T-cell (primary cell): ENCODE data around the gene NRP1. TPM values are rescaled to one million over a fixed set of nuclear protein-coding genes. Genes with fewer than 3 reads are reported as not detected.

Experiments used
- ATAC-seq, 4 experiments: fragments of 200-7000 bp in 3 of 4; fragments of 150-1000 bp in 1 of 4; cut with Tn5 transposase; replicated peaks in 1 of 4; 1 replicate in 3 of 4; 2 replicates in 1 of 4; pipeline ENCODE4 v1.10.0; 2021; ENCODE audit warnings: moderate library complexity in 3 of 4, mild to moderate bottlenecking in 2 of 4, moderate number of reproducible peaks in 1 of 4
- CTCF ChIA-PET, 2 donors: fragments of 300-600 bp; sonication (Branson Sonifier 250); formaldehyde crosslinking; loops; one replicate each; lab custom pipeline; 2022; ENCODE audit warnings: antibody characterized with exemption in 2 of 2; lab: Charles Lee
- POLR2A ChIA-PET, 2 donors: fragments of 300-600 bp; sonication (Branson Sonifier 250); formaldehyde crosslinking; loops; one replicate each; lab custom pipeline; 2022; ENCODE audit warnings: antibody characterized with exemption in 2 of 2; lab: Charles Lee
- DNase-seq, 35 experiments: peaks; one replicate each; pipeline versions ENCODE4 v3.0.0 to v3.0.0-alpha.2; 2013 to 2023
- H3K27ac ChIP-seq: one replicate; pipeline ENCODE4 v1.5.1; 2013; ENCODE audit warnings: low read length
- H3K27me3 ChIP-seq, 2 experiments: replicated peaks in 1 of 2; 1 replicate in 1 of 2; 2 replicates in 1 of 2; pipeline versions ENCODE4 v1.6.1 to v1.7.0; 2013; ENCODE audit warnings: low read length in 1 of 2, mixed read lengths in 1 of 2; ENCODE audit not compliant: control insufficient read depth in 2 of 2, insufficient read depth in 2 of 2; ENCODE audit errors: extremely low read depth in 1 of 2
- H3K36me3 ChIP-seq, 2 donors: 1 replicate in 1 of 2; 2 replicates in 1 of 2; pipeline versions ENCODE4 v1.6.1 to v1.7.0; 2013; ENCODE audit warnings: low read length in 1 of 2; ENCODE audit not compliant: control insufficient read depth in 2 of 2, insufficient read depth in 1 of 2; ENCODE audit errors: extremely low read depth in 1 of 2
- H3K4me1 ChIP-seq, 2 experiments: 1 replicate in 1 of 2; 2 replicates in 1 of 2; pipeline versions ENCODE4 v1.6.1 to v1.7.0; 2013; ENCODE audit warnings: low read length in 2 of 2, mixed read lengths in 1 of 2; ENCODE audit not compliant: insufficient read depth in 2 of 2, control insufficient read depth in 1 of 2; ENCODE audit errors: extremely low read depth in 1 of 2
- H3K4me3 ChIP-seq, 2 donors: 1 replicate in 1 of 2; 2 replicates in 1 of 2; pipeline versions ENCODE4 v1.5.1 to v1.7.0; 2013; ENCODE audit warnings: mild to moderate bottlenecking in 2 of 2, low read length in 1 of 2, moderate library complexity in 1 of 2; ENCODE audit not compliant: control insufficient read depth in 1 of 2; ENCODE audit errors: extremely low read depth in 1 of 2
- H3K9me3 ChIP-seq: 2 replicates; pipeline ENCODE4 v1.7.0; 2013
- H3K27ac Mint-ChIP-seq, 2 donors: one replicate each; pipeline ENCODE4 v1.8.0; 2020 to 2021; ENCODE audit warnings: mild to moderate bottlenecking in 2 of 2, mixed read lengths in 2 of 2
- H3K27me3 Mint-ChIP-seq, 2 donors: one replicate each; pipeline ENCODE4 v1.8.0; 2021 to 2022; ENCODE audit warnings: mixed read lengths in 2 of 2
- H3K36me3 Mint-ChIP-seq: one replicate; pipeline ENCODE4 v1.8.0; 2021; ENCODE audit warnings: mixed read lengths
- H3K4me1 Mint-ChIP-seq, 3 donors: one replicate each; pipeline ENCODE4 v1.8.0; 2020 to 2022; ENCODE audit warnings: mixed read lengths in 3 of 3, mild to moderate bottlenecking in 1 of 3
- H3K4me3 Mint-ChIP-seq, 3 donors: one replicate each; pipeline ENCODE4 v1.8.0; 2020 to 2022; ENCODE audit warnings: mild to moderate bottlenecking in 3 of 3, mixed read lengths in 3 of 3, moderate library complexity in 3 of 3
- H3K9me3 Mint-ChIP-seq, 3 donors: one replicate each; pipeline ENCODE4 v1.8.0; 2020 to 2022; ENCODE audit warnings: mixed read lengths in 3 of 3
- WGBS: methylation state at CpG from one replicate; pipeline ENCODE4 v1.1.5; 2013; ENCODE audit warnings: missing lambda C conversion rate; ENCODE audit not compliant: insufficient coverage; 5-methylcytosine and 5-hydroxymethylcytosine counted together
- total RNA-seq, 35 experiments: library from RNA in 6 of 35; stranded (reverse) in 6 of 35; fragments of 120-200 nt in 1 of 35; gene quantifications; one replicate each; pipeline versions ENCODE4 v1.2.1 to v1.2.4 and lab custom pipeline; 2013 to 2026

Gene NRP1
- total RNA-seq, 5 donors from 2014 or later (not counting 1 experiment from before 2014, with no cell fraction given): 0.62 to 1.9 (median 1.1) TPM; not detected in 2

- ATAC-seq (no peak), DNase-seq (no peak)
- Histone ChIP-seq H3K27ac (no peak overlapping the region), H3K4me1 (peaks cover 0 to under 1% of the 10 kb centered on the region in 2 experiments), H3K9me3 (no peaks in the 10 kb centered on the region), H3K4me3 (no peak overlapping the region), H3K36me3 (no peaks in the 10 kb centered on the region), H3K27me3 (no peaks in the 10 kb centered on the region)
- no peaks in the 10 kb centered on the region for H3K9me3 Mint-ChIP-seq
- H3K27ac Mint-ChIP-seq: no peak overlapping the region
- H3K4me1 Mint-ChIP-seq: peaks cover 0 to 15% (median 12%) of the 10 kb centered on the region in 3 donors
- H3K36me3 Mint-ChIP-seq: no peaks in the 10 kb centered on the region
- WGBS: 93% methylated on average over 2 of the region's 5 CpGs
- ChIA-PET POLR2A (interaction anchor here in 1 of 2 donors (0.6 kb wide), 2 partner anchors 171 to 200 kb away, joined by 4 read pairs; no protein-coding TSS in a partner anchor), CTCF (interaction anchor here in 1 of 2 donors (0.7 to 0.8 kb wide), 2 partner anchors 11 to 15 kb away, joined by 6 to 7 read pairs; no protein-coding TSS in a partner anchor)
- no peaks in the 10 kb centered on the region for H3K27me3 Mint-ChIP-seq
- no peak overlapping the region for H3K4me3 Mint-ChIP-seq
These were observed 73.9 kb downstream of the NRP1 start for GRCh38 chr10:33260403-33261149.

GRCh38 chr10:33258967-33259366 lies 75.5 kb downstream of the NRP1 start:
- Histone ChIP-seq H3K9me3 (no peaks in the 10 kb centered on the region), H3K27me3 (no peaks in the 10 kb centered on the region), H3K4me3 (no peak overlapping the region), H3K36me3 (no peaks in the 10 kb centered on the region), H3K27ac (no peak overlapping the region), H3K4me1 (peaks cover 0 to 3% of the 10 kb centered on the region in 2 experiments)
- no peaks in the 10 kb centered on the region for H3K9me3 Mint-ChIP-seq
- peaks cover 0 to 9% (median 6%) of the 10 kb centered on the region in 3 donors for H3K4me1 Mint-ChIP-seq
- ChIA-PET POLR2A (no interaction called here), CTCF (no interaction called here)
- H3K36me3 Mint-ChIP-seq: no peaks in the 10 kb centered on the region
- WGBS: 100% methylated on average over 3 of the region's 9 CpGs
- DNase-seq: no peak
- ATAC-seq: no peak
- no peak overlapping the region for H3K27ac Mint-ChIP-seq
- H3K27me3 Mint-ChIP-seq: no peaks in the 10 kb centered on the region
- no peak overlapping the region for H3K4me3 Mint-ChIP-seq

- Histone ChIP-seq H3K4me1 (peaks cover 0 to 3% of the 10 kb centered on the region in 2 experiments), H3K9me3 (no peaks in the 10 kb centered on the region), H3K27me3 (no peaks in the 10 kb centered on the region), H3K4me3 (no peak overlapping the region), H3K27ac (no peak overlapping the region), H3K36me3 (no peaks in the 10 kb centered on the region)
- Mint-ChIP-seq H3K27me3 (no peaks in the 10 kb centered on the region), H3K4me3 (no peak overlapping the region), H3K4me1 (peaks cover 0 to 12% (median 8%) of the 10 kb centered on the region in 3 donors), H3K27ac (no peak overlapping the region), H3K36me3 (no peaks in the 10 kb centered on the region), H3K9me3 (no peaks in the 10 kb centered on the region)
- WGBS: 72% methylated on average over 5 of the region's 9 CpGs
- POLR2A ChIA-PET: no interaction called here
- CTCF ChIA-PET: no interaction called here
- DNase-seq (no peak), ATAC-seq (no peak)
These were observed 76.9 kb downstream of the NRP1 start for GRCh38 chr10:33257439-33258080.

GRCh38 chr10:33256458-33256857 lies 78.0 kb downstream of the NRP1 start:
- no peak overlapping the region for H3K4me3 Mint-ChIP-seq
- CTCF ChIA-PET: no interaction called here
- peaks cover 0 to 5% of the 10 kb centered on the region in 2 experiments for H3K27me3 ChIP-seq
- H3K4me1 ChIP-seq: peaks cover 0 to 3% of the 10 kb centered on the region in 2 experiments
- H3K4me3 ChIP-seq: no peak overlapping the region
- 100% methylated on average over 3 of the region's 4 CpGs for WGBS
- H3K4me1 Mint-ChIP-seq: peaks cover 0 to 19% (median 13%) of the 10 kb centered on the region in 3 donors
- H3K9me3 Mint-ChIP-seq: no peaks in the 10 kb centered on the region
- H3K9me3 ChIP-seq: no peaks in the 10 kb centered on the region
- no peak overlapping the region for H3K27ac ChIP-seq
- H3K27ac Mint-ChIP-seq: no peak overlapping the region
- DNase-seq: no peak
- POLR2A ChIA-PET: no interaction called here
- H3K36me3 Mint-ChIP-seq: no peaks in the 10 kb centered on the region
- ATAC-seq: no peak
- H3K36me3 ChIP-seq: no peaks in the 10 kb centered on the region
- no peaks in the 10 kb centered on the region for H3K27me3 Mint-ChIP-seq

GRCh38 chr10:33254556-33255160 lies 79.8 kb downstream of the NRP1 start:
- Mint-ChIP-seq H3K4me1 (peaks cover 18 to 29% (median 25%) of the 10 kb centered on the region in 3 donors), H3K9me3 (peaks cover 0 to 10% (median 0%) of the 10 kb centered on the region in 3 donors), H3K4me3 (no peak overlapping the region), H3K36me3 (no peaks in the 10 kb centered on the region), H3K27ac (peak overlapping the region in 1 of 2 donors; percentile 28), H3K27me3 (no peaks in the 10 kb centered on the region)
- ChIA-PET CTCF (no interaction called here), POLR2A (no interaction called here)
- Histone ChIP-seq H3K4me1 (peaks cover 3 to 9% of the 10 kb centered on the region in 2 experiments), H3K27me3 (peaks cover 0 to 5% of the 10 kb centered on the region in 2 experiments), H3K4me3 (no peak overlapping the region), H3K27ac (no peak overlapping the region), H3K36me3 (no peaks in the 10 kb centered on the region), H3K9me3 (no peaks in the 10 kb centered on the region)
- no peak for DNase-seq
- WGBS: no CpG with 5 or more reads among the region's 3 CpGs
- ATAC-seq: no peak

GRCh38 chr10:33253411-33253810 lies 81.1 kb downstream of the NRP1 start:
- DNase-seq: no peak
- ATAC-seq: no peak
- H3K27me3 ChIP-seq: peaks cover 0 to 5% of the 10 kb centered on the region in 2 experiments
- no peak overlapping the region for H3K4me3 ChIP-seq
- Mint-ChIP-seq H3K4me1 (peaks cover 30 to 41% (median 38%) of the 10 kb centered on the region in 3 donors), H3K9me3 (peaks cover 0 to 10% (median 0%) of the 10 kb centered on the region in 3 donors), H3K27me3 (no peaks in the 10 kb centered on the region), H3K4me3 (no peak overlapping the region), H3K27ac (no peak overlapping the region), H3K36me3 (no peaks in the 10 kb centered on the region)
- no peaks in the 10 kb centered on the region for H3K36me3 ChIP-seq
- ChIA-PET CTCF (no interaction called here), POLR2A (no interaction called here)
- WGBS: 67% methylated on average over 3 of the region's 4 CpGs
- peaks cover 3 to 16% of the 10 kb centered on the region in 2 experiments for H3K4me1 ChIP-seq
- no peaks in the 10 kb centered on the region for H3K9me3 ChIP-seq
- no peak overlapping the region for H3K27ac ChIP-seq
